Fibroblast of skin of scalp (primary cell): ENCODE data around the gene C19orf81.
A peak's percentile ranks its signal among the peaks of the same experiment; 100 is the strongest.

ENCODE experiments used
- DNase-seq: peaks from one replicate; pipeline ENCODE4 v3.0.0-alpha.2; 2013

The C19orf81 gene

DNA sequence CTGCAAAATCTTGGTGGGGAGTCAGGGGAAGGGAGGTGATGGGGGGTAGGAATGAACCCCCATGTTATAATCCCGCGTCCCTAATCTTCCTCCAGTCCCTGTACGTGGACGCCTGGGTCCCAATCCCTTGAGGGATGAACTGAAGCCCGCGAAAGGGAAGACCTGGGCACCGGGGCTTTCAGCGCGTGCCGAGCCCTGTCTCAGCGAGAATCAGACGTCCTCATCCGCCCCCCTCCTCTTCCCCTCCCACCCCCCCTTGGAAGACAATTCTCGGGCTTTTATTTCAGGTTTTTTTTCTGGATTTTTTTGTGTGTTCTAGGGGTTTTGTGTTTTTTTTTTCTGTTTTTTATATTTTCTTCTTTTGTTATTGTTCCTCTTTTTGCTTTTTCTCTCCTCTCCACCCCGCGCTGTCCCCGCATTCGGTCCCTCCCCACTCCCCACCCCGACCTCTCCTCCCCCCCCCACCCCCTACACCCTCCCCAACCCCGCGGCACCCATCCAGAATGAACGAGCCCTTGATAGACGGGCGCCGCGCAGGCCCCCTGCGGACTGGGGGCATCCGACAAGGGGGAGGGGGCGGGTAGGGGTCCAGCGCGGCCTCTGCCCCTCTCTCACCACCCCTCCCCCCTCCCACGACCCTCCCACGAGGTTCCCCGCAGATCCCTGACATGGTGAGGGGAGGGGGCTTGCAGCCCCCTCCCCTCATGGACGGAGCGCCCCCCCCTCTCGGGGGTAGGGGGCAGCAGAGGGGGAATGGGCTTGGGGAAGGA, 10.3 kb downstream of the C19orf81 start:
- no peak for DNase-seq

DNA sequence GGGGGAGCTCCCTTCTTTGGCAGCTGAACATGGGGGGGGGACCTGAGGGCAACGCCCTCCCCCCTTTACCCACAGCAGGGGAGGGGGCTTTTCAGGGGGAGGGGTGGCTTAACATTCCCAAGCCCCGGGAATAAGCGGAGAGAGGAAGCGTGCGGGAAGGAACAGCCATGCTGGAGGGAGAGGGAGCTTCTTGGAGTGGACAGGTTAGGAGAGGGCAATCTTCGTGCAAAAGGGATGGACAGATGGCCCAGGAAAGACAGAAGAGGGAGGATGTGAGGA, 10.8 kb downstream of the C19orf81 start:
- DNase-seq: no peak

DNA sequence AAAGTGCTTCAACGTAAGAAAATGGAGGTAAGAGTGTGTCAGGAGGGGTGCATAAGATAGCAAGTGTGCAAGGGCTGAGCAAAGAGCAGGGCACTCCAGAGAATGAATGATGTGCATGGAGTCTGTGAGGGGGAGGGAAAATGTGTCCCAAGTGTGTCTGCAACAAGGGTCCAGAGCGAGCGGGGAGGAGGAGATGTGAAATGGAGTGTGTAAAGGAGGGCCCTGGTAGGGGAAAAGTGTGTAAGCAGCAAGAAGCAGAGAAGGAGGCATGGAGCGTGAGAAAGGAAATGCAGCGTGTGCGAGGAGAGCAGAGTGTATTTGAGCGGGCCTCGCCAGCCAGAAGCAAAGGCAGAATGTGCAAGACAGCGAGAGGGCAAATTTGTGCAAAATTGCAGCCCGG, 11.8 kb downstream of the C19orf81 start:
- DNase-seq: no peak

DNA sequence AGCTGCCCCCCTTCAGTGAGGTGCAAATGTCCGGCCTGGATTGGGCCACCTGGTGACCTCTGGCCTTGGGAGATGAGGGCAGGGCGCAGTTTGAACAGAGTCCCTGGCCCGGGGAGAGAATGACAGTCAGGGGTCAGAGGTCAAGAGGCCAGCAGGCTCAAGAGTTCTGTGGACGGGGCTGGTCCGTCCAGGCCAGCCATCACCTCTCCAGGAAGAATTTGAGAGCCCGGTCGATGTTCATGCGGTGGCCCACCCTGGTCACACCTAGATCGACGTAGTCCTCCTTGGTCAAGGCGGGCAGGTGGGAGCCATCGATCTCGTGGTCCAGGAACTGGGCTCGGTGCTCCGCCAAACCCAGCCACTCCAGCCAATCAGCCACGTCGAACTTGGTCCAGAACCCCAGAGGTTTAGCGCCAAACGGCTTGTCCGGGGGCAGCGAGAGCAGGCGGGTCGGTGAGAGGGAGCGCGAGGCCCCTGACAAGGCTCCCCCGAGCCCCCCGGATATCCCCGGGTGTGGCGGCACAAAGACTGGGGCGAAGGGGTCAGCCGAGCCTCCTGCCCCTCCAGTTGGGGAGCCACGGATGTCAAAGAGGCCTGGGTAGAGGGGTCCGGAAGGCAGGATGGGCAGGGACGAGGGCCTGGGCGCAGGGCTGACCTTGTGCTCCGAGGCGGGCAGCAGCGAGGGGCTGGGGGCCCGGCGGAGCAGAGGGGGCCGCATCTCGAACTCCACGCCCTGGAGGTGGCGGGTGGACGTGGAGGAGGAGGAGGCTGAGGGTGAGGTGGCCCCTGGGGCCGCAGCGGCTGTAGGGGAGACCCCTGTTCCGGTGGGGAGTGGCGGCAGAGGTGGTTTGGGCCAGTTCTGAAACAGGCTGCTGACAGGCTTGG, 12.8 kb downstream of the C19orf81 start:
- no peak for DNase-seq

DNA sequence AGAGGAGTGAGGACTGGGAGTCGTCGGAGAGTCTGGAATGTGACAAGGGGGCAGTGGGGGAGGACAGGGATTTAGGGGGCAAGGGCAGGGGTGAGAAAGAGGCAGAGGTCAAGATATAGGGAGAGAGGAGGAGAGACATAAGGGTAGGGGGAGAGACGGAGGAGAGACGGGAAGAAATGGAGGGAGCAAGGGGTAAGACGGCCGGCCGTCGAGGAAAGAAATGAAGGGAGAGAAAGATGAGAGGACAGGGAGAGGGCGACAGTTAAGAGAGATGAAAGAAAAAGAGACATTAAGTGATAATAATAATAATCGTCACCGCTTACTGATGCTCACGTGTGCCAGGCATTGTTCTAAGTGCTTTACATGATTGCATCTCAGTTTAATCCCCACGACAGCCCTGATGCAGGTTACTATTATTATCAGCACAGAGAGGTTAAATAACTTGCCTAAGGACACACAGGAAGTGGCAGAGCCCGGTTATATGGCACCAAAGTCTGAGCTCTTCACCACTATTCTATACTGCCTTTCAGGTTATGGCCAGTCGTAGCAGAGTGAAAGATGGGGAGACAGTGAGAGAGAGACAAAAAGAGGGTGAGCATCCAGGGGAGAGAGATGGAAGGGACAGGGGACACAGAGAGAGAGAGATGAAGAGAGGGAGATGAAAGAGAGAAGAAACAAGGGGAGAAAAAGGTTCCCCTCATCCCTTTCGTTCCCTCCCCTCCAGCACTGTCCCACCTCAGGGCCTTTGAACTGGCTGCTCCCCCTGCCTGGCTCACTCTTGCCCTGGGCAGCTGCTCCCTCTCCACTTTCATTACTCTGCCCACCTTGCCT, 13.6 kb downstream of the C19orf81 start:
- no peak for DNase-seq

DNA sequence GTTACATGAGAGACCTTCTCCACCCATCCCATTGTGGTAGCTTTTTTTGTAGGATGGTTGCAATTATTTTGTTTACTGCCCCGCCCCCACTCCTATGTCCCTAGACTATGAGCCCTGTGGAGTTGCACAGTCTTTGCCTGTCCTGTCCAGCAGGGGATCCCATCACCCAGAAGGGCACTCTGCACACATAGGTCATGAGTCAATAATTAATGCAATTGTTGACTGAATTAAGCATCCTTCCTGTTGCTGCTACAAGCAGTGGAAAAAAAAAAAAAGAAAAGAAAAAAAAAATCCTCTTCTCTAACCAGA, 14.2 kb downstream of the C19orf81 start:
- DNase-seq: no peak

DNA sequence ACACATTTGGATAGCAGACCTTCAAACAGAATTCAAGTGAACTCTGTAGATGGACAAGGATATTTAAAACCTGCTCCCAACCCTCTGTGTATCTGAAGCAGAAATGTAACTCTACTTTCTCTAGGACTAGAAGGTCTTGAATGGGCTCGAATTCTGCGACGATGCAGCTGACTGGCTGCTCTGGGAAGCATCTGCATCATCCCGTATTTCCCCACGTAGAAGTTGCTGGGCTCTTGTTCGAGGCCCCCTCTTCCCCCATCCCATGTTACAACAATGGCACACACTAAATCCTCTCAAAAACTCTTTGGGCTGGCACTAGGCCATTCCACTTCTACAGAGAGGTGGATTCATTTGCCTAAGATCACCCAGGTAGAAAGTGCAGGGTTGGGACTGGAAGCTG, 15.0 kb downstream of the C19orf81 start:
- no peak for DNase-seq

DNA sequence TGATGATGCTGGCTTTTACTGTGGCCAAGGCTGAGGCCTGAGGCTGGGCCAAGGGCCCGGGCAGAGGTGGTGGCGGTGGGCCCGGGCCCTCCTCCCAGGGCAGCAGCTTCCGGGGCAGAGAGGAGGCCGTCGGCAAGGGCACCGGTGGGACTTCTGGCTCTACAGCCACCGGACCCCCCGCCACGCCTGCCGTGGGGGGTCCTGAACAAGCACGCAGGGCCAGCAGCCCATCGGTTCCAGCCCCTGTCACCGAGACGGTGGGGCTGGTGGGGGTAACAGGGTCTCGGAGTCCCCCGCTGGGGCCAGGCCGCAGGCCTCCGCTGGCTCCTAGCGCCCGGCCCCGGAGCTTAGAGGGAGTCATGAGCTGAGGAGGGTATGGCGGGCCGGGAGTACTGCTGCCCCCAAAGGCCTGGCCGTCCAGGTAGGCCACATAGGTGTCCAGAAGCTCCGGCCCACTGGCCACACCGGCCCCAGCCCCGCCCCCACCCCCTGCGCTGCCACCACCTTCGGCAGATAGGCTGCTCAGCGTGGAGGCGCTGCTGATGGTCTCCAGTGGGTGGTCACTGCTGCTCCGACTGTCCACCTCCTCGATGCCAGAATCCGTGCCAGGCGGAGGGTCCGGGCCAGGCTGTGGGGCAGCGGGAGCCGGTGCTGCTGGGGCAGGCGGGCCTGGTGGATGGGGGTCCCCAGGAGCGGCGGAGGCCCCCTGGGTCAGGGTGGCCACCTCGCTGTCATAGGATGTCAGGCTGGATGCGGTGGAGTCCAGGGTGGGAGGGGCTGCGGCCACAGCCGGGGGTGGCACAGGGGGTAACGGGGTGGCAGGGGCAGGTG, 17.3 kb downstream of the C19orf81 start:
- DNase-seq: no peak

DNA sequence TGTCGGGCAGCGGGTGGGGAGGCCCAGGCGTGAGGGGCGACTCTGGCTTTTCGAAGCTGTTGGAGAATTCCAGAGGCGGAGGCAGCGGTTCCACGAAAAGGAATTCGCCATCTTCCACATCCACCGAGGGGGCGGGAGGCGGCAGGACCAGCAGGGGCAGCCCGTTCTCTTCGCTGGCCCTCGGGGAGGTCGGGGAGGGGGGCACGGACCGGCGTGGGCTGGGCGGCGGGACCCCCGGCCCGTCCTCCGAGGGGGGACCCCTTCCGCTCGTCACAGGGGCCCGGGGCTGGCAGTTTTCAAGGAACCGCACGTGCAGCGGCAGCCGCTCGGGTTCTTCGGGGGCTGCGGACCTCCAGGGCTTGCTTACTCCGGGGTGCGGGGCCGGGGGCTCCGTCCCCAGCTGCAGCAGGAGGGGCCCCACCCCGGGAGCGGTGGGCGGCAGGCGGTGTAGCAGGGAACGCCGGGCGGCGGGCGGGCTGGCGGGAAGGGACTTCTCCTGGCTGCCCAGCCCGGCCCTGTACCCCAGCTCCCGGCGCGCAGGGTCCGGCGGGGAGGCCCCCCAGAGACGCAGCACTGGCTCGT, 18.0 kb downstream of the C19orf81 start:
- DNase-seq: no peak

DNA sequence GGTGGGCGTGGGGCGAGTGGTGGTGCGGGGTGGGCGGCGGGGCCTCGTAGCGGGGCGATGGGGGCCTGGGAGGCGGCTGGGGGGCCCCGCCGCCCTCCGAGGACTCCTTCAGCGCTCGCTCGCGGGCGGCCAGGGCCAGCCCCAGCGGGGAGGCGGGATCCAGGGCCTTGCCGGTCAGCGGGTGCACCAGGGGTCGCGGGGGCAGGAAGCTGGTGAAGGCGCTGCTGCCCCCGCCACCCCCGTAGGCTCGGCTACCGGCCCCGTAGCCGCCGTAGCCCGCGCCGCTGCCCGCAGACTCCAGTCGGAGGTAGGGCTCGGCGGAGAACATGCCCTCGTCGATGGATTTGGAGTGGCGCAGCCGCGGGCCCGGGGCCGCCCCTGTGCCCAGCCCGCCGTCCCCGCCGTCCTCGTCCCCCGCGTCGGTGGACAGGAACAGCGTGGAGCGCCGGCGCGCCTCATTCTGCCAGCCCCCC, 18.6 kb downstream of the C19orf81 start:
- DNase-seq: no peak

DNA sequence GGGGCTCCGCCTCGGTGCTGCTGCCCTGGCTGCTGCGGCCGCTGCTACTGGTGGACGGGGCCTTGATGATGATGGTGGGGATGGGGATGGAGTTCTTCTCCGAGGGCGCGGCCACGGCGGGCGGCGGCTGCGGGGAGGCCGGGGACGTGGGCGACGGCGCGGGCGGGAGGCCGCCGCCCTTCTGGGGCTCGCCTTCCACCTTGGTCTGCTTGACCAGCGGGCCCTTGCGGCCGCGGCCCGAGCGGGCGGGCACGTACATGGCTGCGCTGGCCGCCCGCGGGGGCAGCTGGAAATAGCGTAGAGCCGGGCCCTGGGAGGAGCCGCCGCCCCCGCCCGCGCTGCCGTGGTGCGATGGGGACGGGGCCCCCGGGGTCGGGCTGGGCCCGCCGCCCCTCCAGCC, 19.2 kb downstream of the C19orf81 start:
- no peak for DNase-seq

DNA sequence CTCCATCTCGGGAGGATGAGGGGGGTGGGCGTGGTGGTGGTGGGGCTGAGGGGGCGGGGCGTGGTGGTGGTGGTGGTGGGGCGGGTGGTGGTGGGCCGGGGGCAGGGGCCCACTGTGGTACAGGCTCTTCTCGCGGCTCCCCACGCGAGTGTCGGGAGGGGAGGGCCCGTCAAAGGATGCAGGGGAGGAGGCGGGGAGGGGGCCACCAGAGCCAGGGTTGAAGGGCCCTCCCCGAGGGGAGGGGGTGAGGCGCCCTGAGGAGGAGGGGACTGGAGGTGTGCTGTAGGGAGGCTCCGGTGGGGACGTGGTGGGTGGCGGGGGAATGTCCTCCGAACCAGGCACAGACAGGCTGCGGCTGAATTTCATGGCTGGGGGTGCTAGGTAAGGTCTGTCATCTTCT, 19.6 kb downstream of the C19orf81 start:
- DNase-seq: no peak

DNA sequence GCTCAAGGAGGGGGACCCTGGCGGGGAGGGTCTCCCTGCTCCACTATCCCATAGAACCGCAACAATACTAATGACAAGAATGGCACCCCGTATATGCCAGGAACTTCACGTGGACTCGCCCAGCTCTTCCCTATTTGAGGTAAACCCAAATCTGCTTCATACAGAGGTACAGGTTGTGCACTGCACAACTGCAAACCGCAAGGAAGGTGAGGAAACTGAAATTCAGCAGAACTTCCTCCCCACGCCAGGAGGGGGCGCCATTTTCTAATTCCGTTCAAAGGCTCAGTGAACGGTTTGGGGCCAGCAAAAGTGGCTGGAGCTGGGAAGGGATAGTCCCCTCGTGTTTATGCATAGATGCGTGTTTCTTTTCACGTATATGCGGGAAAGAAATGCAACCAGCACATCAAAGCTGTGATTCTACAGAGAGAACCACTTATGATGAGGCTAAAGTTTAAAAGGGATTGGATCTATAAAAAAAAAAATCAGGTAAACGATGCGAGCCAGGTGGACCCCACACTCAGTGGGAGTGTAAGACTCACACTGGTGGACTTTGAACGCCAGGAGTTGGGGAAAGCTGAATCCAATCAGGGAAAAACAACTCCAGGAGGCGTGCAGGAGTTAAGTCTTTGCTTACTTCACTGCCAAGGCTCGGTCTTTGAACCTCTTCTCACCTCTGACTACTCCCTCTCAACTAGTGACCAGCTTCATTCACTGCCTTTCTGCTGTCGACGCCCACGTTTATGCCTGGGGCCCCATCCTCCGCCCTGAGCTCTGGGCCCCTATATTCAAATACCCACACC, 20.3 kb downstream of the C19orf81 start:
- DNase-seq: peak; percentile 18

DNA sequence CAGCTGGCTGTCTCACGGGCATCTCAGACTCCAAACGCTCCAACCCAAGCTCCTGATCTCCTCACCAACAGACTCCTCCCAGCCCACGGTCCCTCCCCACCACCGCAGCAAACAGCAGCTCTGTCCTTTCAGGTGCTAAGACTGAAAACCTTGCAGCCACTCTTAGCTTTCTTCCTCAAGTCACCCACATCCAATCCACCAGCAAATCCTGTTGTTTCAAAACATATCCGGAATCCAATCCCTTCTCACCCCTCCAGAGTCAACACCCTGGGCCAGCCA, 20.8 kb downstream of the C19orf81 start:
- DNase-seq: no peak

DNA sequence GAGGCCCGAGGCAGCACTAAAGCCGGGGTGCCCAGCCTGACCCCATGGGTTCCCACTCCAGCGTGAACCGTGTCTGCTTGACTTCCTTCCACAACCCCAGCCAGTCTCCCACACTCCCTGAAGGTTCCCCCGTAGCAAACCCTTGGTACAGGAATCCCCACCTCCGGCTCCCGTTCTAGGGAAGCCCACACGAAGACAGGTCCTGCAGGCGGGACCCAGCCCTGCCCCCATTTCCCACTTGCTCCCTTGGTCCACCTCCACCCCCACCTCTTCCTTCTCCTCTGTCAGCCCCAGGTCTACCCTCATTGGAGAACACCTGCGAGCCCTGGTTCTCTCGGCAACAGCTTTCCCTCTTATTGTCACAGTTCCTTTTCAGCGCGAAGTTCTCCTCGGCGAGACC, 23.9 kb downstream of the C19orf81 start:
- DNase-seq: no peak

DNA sequence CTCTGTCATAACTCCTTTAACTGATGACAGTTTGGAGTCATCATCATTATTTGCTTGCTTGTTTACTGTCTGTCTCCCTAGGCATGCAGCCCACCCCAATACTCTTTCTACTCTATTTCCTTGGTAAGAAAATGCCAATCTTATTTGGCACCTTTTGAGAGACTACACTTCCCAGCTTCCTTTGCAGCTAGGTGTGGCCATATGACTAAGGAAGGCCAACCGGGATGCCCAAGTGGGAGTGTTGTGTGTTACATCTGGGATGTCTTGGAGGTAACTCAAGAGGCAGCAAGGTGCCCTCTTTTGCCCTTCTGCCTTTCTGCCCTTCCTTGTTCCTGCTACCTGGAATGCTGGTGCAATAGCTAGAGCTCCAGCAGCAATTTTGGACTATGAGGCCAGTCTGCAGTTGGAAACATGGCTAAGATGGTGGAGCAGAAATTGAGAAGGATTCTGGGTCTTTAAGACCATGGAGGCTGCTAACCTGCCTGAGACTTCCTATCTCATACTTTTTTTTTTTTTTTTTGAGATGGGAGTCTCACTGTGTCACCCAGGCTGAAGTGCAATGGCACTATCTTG, 27.5 kb downstream of the C19orf81 start:
- DNase-seq: no peak

DNA sequence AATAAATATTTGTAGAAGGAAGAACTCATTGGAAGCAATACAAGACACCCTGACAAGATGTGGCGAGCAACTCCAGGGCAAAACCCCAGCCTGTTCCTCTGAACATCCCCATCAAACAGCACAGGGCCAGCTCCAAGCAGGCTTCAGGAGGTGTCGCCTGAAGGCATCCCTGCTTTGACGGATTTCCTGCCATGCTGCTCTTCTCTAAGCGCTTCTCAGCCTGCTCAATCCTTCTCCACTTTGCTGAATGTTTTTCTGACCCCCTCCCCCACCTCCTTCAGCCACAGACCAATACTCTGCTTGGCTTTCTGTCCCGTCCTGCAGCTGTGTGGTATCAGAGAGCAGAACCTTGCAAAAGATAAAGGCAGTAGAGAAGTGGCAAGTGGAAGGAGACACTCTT, 28.4 kb downstream of the C19orf81 start:
- DNase-seq: no peak

DNA sequence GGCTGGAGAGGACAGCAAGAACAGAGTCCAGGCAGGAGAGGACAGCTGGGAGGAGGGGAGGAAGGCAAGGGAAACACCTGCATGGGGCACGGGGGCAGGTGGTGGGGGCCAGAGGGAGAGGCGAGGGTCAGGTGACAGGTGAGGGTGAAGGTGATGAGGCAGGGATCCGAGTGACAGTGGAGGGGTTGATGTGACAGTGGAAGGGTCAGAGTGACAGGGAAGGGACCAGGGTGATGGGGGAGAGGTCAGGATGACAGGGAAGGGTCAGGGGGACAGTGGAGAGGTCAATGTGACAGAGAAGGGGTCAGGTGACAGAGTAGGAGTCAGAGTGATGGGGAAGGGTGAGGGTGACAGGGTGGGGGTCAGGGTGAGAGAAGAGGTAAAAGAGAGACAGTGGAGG, 29.1 kb downstream of the C19orf81 start:
- no peak for DNase-seq

DNA sequence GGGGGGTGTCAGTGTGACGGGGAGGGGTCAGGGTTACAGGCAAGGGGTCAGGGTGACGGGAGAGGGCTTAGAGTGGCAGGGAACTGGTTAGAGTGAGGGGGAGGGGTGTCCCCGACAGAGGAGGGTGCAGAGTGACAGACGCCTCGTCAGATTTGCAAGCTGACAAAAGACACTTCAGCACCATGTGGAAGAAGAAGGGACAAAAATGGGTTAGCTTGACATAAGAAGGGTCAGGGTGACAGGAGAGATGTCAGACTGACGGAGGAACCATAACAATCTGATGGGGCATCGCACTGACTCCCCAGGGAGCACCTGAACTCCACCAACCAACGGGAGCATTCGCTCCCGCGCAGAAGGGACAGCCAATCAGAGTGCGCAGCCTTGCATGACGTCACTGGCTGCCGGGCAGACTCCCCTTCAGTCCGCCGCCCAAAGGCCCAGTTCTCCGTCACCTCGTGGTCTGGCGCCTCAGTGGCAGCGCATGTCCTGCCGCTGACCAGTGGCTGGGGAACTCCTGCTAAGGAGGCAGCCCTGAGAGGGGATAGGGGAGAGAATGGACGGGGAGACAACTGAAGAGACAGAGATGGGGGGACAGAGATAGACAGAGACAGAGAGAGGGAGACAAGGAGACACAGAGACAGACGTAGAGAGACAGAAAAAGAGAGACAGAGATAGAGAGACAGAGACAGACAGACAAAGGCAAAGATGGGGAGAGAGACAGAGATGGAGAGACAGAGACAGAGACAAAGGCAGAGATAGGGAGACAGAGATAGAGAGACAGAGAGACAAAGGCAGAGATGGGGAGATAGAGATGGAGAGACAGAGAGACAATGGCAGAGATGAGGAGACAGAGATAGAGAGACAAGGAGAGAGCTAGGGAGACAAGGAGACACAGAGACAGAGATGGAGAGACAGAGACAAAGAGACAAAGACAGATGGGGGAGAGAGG, 30.2 kb downstream of the C19orf81 start:
- peak; percentile 64 for DNase-seq
